ENCODE data around the gene INPP5A. TPM values are rescaled to one million over a fixed set of nuclear protein-coding genes. Genes with fewer than 3 reads are reported as not detected.

Gene INPP5A
- total and polyA plus RNA-seq, 2 of the 13 experiments (the other 11 are each of a cell fraction or from before 2014, with no cell fraction given), result 17.5 to 37.9 TPM

DNA sequence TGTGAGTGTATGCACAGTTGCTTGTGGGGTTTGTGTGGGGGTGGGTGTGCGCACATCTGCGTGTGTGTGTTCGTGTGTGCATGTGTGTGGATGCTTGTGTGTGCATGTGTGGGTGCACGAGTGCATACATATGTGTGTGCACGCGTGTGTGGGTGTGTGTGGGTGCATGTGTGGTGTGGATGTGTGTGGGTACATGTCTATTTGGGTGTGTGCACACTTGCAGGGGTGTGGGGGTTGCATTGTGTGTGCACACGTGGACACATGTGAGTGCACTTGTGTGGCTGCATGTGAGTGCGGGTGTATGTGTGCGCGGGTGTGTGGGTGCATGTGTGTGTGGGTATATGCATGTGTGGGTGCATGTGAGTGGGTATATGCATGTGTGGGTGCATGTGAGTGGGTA, 174.7 kb downstream of the INPP5A start (continued):
- no peak for TF ChIP-seq TEAD3 (CRISPR knock-in tag; optimal IDR thresholded peaks at IDR 0.05; ENCODE audit: borderline replicate concordance)
- TF ChIP-seq, protein P1, sequence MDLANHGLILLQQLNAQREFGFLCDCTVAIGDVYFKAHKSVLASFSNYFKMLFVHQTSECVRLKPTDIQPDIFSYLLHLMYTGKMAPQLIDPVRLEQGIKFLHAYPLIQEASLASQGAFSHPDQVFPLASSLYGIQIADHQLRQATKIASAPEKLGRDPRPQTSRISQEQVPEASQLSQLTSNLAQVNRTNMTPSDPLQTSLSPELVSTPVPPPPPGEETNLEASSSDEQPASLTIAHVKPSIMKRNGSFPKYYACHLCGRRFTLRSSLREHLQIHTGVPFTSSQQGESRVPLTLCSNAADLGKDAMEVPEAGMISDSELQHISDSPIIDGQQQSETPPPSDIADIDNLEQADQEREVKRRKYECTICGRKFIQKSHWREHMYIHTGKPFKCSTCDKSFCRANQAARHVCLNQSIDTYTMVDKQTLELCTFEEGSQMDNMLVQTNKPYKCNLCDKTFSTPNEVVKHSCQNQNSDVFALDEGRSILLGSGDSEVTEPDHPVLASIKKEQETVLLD (CRISPR knock-in tag; IDR thresholded peaks at IDR 0.05; ENCODE audit: low read depth), result no peak
- TF ChIP-seq BORCS8-MEF2B (CRISPR knock-in tag; IDR thresholded peaks at IDR 0.05), result no peak
- no peak for TF ChIP-seq GTF3A (CRISPR knock-in tag; conservative IDR thresholded peaks at IDR 0.05)
- no peak for TF ChIP-seq RFXANK (CRISPR knock-in tag; IDR thresholded peaks at IDR 0.05)
- TF ChIP-seq ERF (CRISPR knock-in tag; IDR thresholded peaks at IDR 0.05), result no peak
- TF ChIP-seq KDM5B (CRISPR knock-in tag; IDR thresholded peaks at IDR 0.05; ENCODE audit: borderline replicate concordance), result no peak
- no peak for TF ChIP-seq ZNF124 (CRISPR knock-in tag; IDR thresholded peaks at IDR 0.05)
- TF ChIP-seq CENPBD1 (CRISPR knock-in tag; IDR thresholded peaks at IDR 0.05; ENCODE audit: borderline replicate concordance, low read depth), result no peak
- TF ChIP-seq, protein P2, sequence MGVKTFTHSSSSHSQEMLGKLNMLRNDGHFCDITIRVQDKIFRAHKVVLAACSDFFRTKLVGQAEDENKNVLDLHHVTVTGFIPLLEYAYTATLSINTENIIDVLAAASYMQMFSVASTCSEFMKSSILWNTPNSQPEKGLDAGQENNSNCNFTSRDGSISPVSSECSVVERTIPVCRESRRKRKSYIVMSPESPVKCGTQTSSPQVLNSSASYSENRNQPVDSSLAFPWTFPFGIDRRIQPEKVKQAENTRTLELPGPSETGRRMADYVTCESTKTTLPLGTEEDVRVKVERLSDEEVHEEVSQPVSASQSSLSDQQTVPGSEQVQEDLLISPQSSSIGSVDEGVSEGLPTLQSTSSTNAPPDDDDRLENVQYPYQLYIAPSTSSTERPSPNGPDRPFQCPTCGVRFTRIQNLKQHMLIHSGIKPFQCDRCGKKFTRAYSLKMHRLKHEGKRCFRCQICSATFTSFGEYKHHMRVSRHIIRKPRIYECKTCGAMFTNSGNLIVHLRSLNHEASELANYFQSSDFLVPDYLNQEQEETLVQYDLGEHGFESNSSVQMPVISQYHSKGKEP (CRISPR knock-in tag; IDR thresholded peaks at IDR 0.05), result no peak
- TF ChIP-seq NFATC3 (CRISPR knock-in tag; IDR thresholded peaks at IDR 0.05), result no peak
- no peak for TF ChIP-seq EP300 (IDR thresholded peaks at IDR 0.05; ENCODE audit: low read depth in 2 of 2, low read length in 2 of 2)
- no peak for TF ChIP-seq EP300 (CRISPR knock-in tag; IDR thresholded peaks at IDR 0.05; ENCODE audit: borderline replicate concordance)
- TF ChIP-seq, protein P3, sequence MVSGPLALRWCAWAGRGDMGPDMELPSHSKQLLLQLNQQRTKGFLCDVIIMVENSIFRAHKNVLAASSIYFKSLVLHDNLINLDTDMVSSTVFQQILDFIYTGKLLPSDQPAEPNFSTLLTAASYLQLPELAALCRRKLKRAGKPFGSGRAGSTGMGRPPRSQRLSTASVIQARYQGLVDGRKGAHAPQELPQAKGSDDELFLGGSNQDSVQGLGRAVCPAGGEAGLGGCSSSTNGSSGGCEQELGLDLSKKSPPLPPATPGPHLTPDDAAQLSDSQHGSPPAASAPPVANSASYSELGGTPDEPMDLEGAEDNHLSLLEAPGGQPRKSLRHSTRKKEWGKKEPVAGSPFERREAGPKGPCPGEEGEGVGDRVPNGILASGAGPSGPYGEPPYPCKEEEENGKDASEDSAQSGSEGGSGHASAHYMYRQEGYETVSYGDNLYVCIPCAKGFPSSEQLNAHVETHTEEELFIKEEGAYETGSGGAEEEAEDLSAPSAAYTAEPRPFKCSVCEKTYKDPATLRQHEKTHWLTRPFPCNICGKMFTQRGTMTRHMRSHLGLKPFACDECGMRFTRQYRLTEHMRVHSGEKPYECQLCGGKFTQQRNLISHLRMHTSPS (CRISPR knock-in tag; IDR thresholded peaks at IDR 0.05; ENCODE audit: low read depth), result no peak
- TF ChIP-seq ZNF607 (CRISPR knock-in tag; IDR thresholded peaks at IDR 0.05; ENCODE audit: borderline replicate concordance), result no peak

Measured in HepG2 (cell line).